ENCODE data around the gene GUCA2B. TPM values are rescaled to one million over a fixed set of nuclear protein-coding genes. Genes with fewer than 3 reads are reported as not detected.

The GUCA2B gene
- total RNA-seq, 2 experiments from 2014 or later, result not detected

DNA sequence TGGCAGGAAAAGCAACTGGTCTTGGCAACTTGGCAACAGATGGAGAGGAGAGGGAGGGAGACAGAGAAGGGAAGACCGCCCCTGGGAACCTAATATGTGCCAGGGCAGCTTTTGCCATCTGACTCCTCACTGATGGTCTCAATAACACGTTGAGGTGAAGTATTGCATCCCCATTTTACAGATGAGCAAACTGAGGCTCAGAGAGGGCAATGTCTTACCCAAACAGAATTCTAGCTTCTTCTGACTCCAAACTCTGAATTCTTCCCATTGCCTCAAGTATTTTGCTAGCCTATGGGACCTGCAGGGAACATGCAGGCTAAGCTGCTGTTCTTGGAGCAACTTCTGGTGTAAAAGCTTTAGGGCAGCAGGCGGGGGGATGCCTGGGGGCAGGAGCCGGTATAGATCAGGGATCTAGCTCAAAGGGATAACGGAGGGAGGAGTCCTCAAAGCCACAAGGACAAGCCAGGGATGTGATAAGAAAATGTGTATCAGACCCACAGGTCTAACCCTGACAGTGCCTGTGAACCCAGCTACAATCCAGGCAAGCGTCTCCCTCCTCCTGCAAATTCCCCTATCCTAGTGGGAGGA is 18.6 kb downstream of the GUCA2B start:
- H3K9me3 ChIP-seq (ENCODE audit: control insufficient read depth in 1 of 2, insufficient read depth in 1 of 2, low read length in 2 of 2), result no peaks in the 10 kb centered on the region
- no peak overlapping the region for H3K4me3 Mint-ChIP-seq
- no peaks in the 10 kb centered on the region for H3K27me3 ChIP-seq (ENCODE audit: control insufficient read depth in 1 of 2, insufficient read depth in 2 of 2, low read length in 2 of 2)
- H3K27ac ChIP-seq (ENCODE audit: low read depth in 1 of 2, low read length in 2 of 2), result no peak overlapping the region
- H3K4me1 ChIP-seq (ENCODE audit: insufficient read depth, low read length), result peaks cover 5% of the 10 kb centered on the region
- ChIA-PET POLR2A (no interaction called here), CTCF (interaction anchor here (3.1 kb wide), 1 partner anchor 597 kb away, joined by 22 read pairs; no protein-coding TSS in a partner anchor)
- no peaks in the 10 kb centered on the region for H3K36me3 ChIP-seq (ENCODE audit: insufficient read depth, low read length)
- H3K4me1 Mint-ChIP-seq (ENCODE audit: low read depth), result no peaks in the 10 kb centered on the region
- H3K27ac Mint-ChIP-seq, result no peak overlapping the region
- TF ChIP-seq CTCF (IDR thresholded peaks at IDR 0.05), result no peak
- no peaks in the 10 kb centered on the region for H3K9me3 Mint-ChIP-seq
- ATAC-seq (ENCODE audit: poor library complexity) (no peak), DNase-seq (no peak)
- H3K27me3 Mint-ChIP-seq, result no peaks in the 10 kb centered on the region
- no peak overlapping the region for H3K4me3 ChIP-seq (ENCODE audit: low read length)
- intact Hi-C loops (cut with DNase I, micrococcal nuclease), result loop anchor here (5.0 to 10.0 kb wide), 3 partner anchors 163 to 654 kb away; partner anchors contain the start of gene FOXJ3 (in 1 of the 2)
- no peaks in the 10 kb centered on the region for H3K36me3 Mint-ChIP-seq (ENCODE audit: low read depth)

GRCh38 chr1:42172381-42173133 is 19.3 kb downstream of the GUCA2B start:
- no peaks in the 10 kb centered on the region for H3K36me3 Mint-ChIP-seq (ENCODE audit: low read depth)
- DNase-seq (no peak), ATAC-seq (ENCODE audit: poor library complexity) (no peak)
- no peaks in the 10 kb centered on the region for H3K27me3 ChIP-seq (ENCODE audit: control insufficient read depth in 1 of 2, insufficient read depth in 2 of 2, low read length in 2 of 2)
- ChIA-PET CTCF (interaction anchor here (1.0 to 3.1 kb wide), 14 partner anchors 9 to 657 kb away, joined by 3 to 22 read pairs (median 5); no protein-coding TSS in a partner anchor), POLR2A (interaction anchor here (1.0 kb wide), 1 partner anchor 361 kb away, joined by 3 read pairs; no protein-coding TSS in a partner anchor)
- H3K9me3 Mint-ChIP-seq, result no peaks in the 10 kb centered on the region
- H3K27me3 Mint-ChIP-seq, result no peaks in the 10 kb centered on the region
- H3K4me3 Mint-ChIP-seq, result no peak overlapping the region
- peaks cover 5% of the 10 kb centered on the region for H3K4me1 ChIP-seq (ENCODE audit: insufficient read depth, low read length)
- no peak overlapping the region for H3K4me3 ChIP-seq (ENCODE audit: low read length)
- H3K9me3 ChIP-seq (ENCODE audit: control insufficient read depth in 1 of 2, insufficient read depth in 1 of 2, low read length in 2 of 2), result no peaks in the 10 kb centered on the region
- no peaks in the 10 kb centered on the region for H3K36me3 ChIP-seq (ENCODE audit: insufficient read depth, low read length)
- intact Hi-C loops (cut with DNase I, micrococcal nuclease), result loop anchor here (1.0 to 10.0 kb wide), 5 partner anchors 162 to 655 kb away; partner anchors contain the start of gene FOXJ3 (in 1 of the 2)
- no peaks in the 10 kb centered on the region for H3K4me1 Mint-ChIP-seq (ENCODE audit: low read depth)
- no peak overlapping the region for H3K27ac ChIP-seq (ENCODE audit: low read depth in 1 of 2, low read length in 2 of 2)
- TF ChIP-seq CTCF (IDR thresholded peaks at IDR 0.05), result no peak
- no peak overlapping the region for H3K27ac Mint-ChIP-seq

DNA sequence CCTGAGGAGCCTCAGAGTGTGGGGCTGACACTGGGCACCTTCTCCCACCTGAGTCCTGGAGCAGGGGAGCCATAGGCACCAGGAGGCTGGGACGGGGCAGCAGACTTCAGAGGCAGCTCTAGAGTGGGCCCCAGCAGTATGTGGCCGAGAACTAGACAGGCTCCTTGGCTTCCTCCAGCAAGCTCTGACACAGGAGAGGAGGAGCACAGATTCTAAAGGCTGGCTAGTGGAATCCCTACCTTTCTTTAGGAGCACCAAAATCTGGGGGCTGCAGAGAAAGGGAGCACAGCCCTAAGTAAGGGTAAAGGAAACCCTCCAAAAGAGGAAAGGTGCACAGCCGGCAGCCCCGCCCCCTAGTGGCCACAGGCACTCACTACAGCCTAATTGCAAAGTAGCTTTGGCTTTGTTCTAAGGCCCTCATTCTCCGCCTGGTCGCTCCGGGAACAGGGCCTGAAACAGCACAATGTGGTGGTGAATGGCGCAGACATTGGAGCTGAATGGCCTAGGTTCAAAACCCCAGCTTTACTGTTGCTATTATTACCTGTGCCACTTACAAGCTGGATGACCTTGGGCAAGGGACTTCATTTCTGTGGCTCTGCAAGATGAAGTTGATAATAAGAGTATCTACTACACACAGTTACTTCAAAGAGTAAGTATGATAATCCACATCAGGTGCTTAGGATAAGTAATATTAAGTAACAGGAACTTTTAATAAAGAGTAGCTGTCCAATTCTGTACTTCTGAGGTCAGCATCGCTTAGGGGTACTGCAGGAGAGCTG is 20.1 kb downstream of the GUCA2B start:
- Mint-ChIP-seq H3K36me3 (ENCODE audit: low read depth) (no peaks in the 10 kb centered on the region), H3K4me3 (no peak overlapping the region), H3K27ac (no peak overlapping the region), H3K27me3 (no peaks in the 10 kb centered on the region), H3K4me1 (ENCODE audit: low read depth) (no peaks in the 10 kb centered on the region), H3K9me3 (no peaks in the 10 kb centered on the region)
- no peaks in the 10 kb centered on the region for H3K36me3 ChIP-seq (ENCODE audit: insufficient read depth, low read length)
- intact Hi-C loops (cut with DNase I, micrococcal nuclease), result loop anchor here (1.0 to 10.0 kb wide), 5 partner anchors 161 to 656 kb away; partner anchors contain the start of gene FOXJ3 (in 1 of the 2)
- ATAC-seq (ENCODE audit: poor library complexity), result peak; percentile 77
- ChIA-PET CTCF (interaction anchor here (0.5 to 3.1 kb wide), 23 partner anchors 9 to 658 kb away, joined by 3 to 22 read pairs (median 5); no protein-coding TSS in a partner anchor), POLR2A (interaction anchor here (0.8 to 1.2 kb wide), 4 partner anchors 361 to 657 kb away, joined by 3 to 4 read pairs (median 4); no protein-coding TSS in a partner anchor)
- H3K27ac ChIP-seq (ENCODE audit: low read depth in 1 of 2, low read length in 2 of 2), result no peak overlapping the region
- no peaks in the 10 kb centered on the region for H3K9me3 ChIP-seq (ENCODE audit: control insufficient read depth in 1 of 2, insufficient read depth in 1 of 2, low read length in 2 of 2)
- H3K27me3 ChIP-seq (ENCODE audit: control insufficient read depth in 1 of 2, insufficient read depth in 2 of 2, low read length in 2 of 2), result no peaks in the 10 kb centered on the region
- no peak overlapping the region for H3K4me3 ChIP-seq (ENCODE audit: low read length)
- TF ChIP-seq CTCF (IDR thresholded peaks at IDR 0.05), result peak; percentile 97
- peaks cover 5% of the 10 kb centered on the region for H3K4me1 ChIP-seq (ENCODE audit: insufficient read depth, low read length)
- DNase-seq, result peak; percentile 46 to 78 (median 60)

All from CD4-positive, alpha-beta T cell (primary cell).